Fibroblast of lung (primary cell): Measurements from ENCODE around the gene FAM170B. TPM values are rescaled to one million over a fixed set of nuclear protein-coding genes. Genes with fewer than 3 reads are reported as not detected.

Source experiments
- DNase-seq, 2 donors: peaks; one replicate each; pipeline versions ENCODE4 v3.0.0 to v3.0.0-alpha.2; 2010; ENCODE audit warnings: low read depth in 2 of 2
- H2AFZ ChIP-seq: 2 replicates; pipeline ENCODE4 v1.5.1; 2012; ENCODE audit warnings: low read length, control low read depth, inconsistent platforms
- H3K27ac ChIP-seq: 2 replicates; pipeline ENCODE4 v1.5.1; 2011; ENCODE audit warnings: low read length, control low read depth; ENCODE audit not compliant: insufficient read depth
- H3K27me3 ChIP-seq: 2 replicates; pipeline ENCODE4 v1.5.1; 2011; ENCODE audit warnings: mild to moderate bottlenecking, low read length; ENCODE audit not compliant: control insufficient read depth, insufficient read depth
- H3K36me3 ChIP-seq: 2 replicates; pipeline ENCODE4 v1.5.1; 2011; ENCODE audit warnings: low read length; ENCODE audit not compliant: control insufficient read depth, insufficient read depth
- H3K4me1 ChIP-seq: 2 replicates; pipeline ENCODE4 v1.5.1; 2011; ENCODE audit warnings: low read length; ENCODE audit not compliant: control insufficient read depth, insufficient read depth; ENCODE audit errors: extremely low read depth
- H3K4me2 ChIP-seq: 2 replicates; pipeline ENCODE4 v1.5.1; 2011; ENCODE audit warnings: low read length, control low read depth; ENCODE audit not compliant: insufficient read depth; ENCODE audit errors: extremely low read depth
- H3K4me3 ChIP-seq, 4 experiments: fragments of 200-600 bp in 1 of 4; sonication (generic) in 1 of 4; replicated peaks in 1 of 4; 2 replicates each; pipeline ENCODE4 v1.5.1; 2011 to 2016; ENCODE audit warnings: low read length in 4 of 4, low read depth in 3 of 4, mild to moderate bottlenecking in 3 of 4, control low read depth in 2 of 4, inconsistent platforms in 1 of 4, mixed read lengths in 1 of 4; ENCODE audit not compliant: insufficient read depth in 1 of 4; ENCODE audit errors: control extremely low read depth in 1 of 4
- H3K79me2 ChIP-seq: 2 replicates; pipeline ENCODE4 v1.5.1; 2012; ENCODE audit warnings: mild to moderate bottlenecking, low read length, inconsistent platforms; ENCODE audit not compliant: control insufficient read depth, insufficient read depth
- H3K9ac ChIP-seq: 2 replicates; pipeline ENCODE4 v1.5.1; 2011; ENCODE audit warnings: mild to moderate bottlenecking, low read length, control low read depth; ENCODE audit not compliant: insufficient read depth
- H3K9me3 ChIP-seq: 2 replicates; pipeline ENCODE4 v1.5.1; 2012; ENCODE audit warnings: low read depth, low read length; ENCODE audit not compliant: control insufficient read depth, insufficient read depth
- H4K20me1 ChIP-seq: 2 replicates; pipeline ENCODE4 v1.5.1; 2011; ENCODE audit warnings: low read length; ENCODE audit not compliant: control insufficient read depth, insufficient read depth; ENCODE audit errors: extremely low read depth
- CTCF ChIP-seq, 2 donors: IDR thresholded peaks in 1 of 2; conservative IDR thresholded peaks in 1 of 2; 1 replicate in 1 of 2; 2 replicates in 1 of 2; pipeline ENCODE4 v1.5.1; 2011 to 2012; ENCODE audit warnings: low read length in 2 of 2, control low read depth in 1 of 2, inconsistent platforms in 1 of 2, low read depth in 1 of 2, mild to moderate bottlenecking in 1 of 2
- EZH2 ChIP-seq: IDR thresholded peaks from 2 replicates; pipeline ENCODE4 v1.5.1; 2012; ENCODE audit warnings: low read length, control low read depth, mild to moderate bottlenecking; ENCODE audit errors: missing control alignments
- polyA plus RNA-seq, 2 donors: library from polyadenylated mRNA; depleted of rRNA in 1 of 2; stranded (reverse) in 1 of 2; unstranded in 1 of 2; fragments of >200 nt; gene quantifications; 2 replicates each; pipeline ENCODE4 v1.2.1, GENCODE V29; 2011 to 2012; ENCODE audit warnings: missing spikeins in 1 of 2
- total RNA-seq: library from RNA; depleted of rRNA; stranded (reverse); fragments of >200 nt; gene quantifications from 2 replicates; pipeline ENCODE4 v1.2.1, GENCODE V29; 2014

The FAM170B gene
- total and polyA plus RNA-seq, 2 donors (not counting 1 experiment from before 2014, with no cell fraction given) = not detected

DNA sequence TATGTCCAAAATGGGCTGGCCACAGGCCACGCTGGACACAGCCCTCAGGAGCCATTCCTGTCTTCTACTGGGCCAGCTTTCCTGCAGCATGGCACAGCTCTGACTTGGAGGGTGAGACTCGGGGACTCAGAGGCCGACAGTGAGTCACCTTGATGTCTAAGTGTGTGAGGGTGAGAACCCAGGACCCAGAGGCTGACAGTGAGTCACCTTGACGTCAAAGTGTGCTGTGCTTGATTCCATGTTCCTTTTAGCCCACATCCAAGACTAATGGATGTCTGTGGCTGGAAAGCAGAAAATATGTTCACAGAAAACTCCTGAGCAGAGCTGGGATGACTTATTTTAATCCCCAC lies 6.0 kb upstream of the FAM170B start:
- Histone ChIP-seq H3K4me3 (no peak overlapping the region), H3K9ac (no peak overlapping the region), H2AFZ (no peak overlapping the region), H3K36me3 (no peaks in the 10 kb centered on the region), H4K20me1 (no peaks in the 10 kb centered on the region), H3K9me3 (no peaks in the 10 kb centered on the region), H3K27ac (peak overlapping the region; percentile 80), H3K4me2 (peak overlapping the region; percentile 56), H3K79me2 (no peaks in the 10 kb centered on the region), H3K4me1 (peaks cover 27% of the 10 kb centered on the region), H3K27me3 (peaks cover 6% of the 10 kb centered on the region)
- DNase-seq = peak; percentile 84 to 96
- TF ChIP-seq CTCF (conservative IDR thresholded peaks at IDR 0.05 in 1 of 2, IDR thresholded peaks at IDR 0.05 in 1 of 2; ENCODE audit: low read depth in 1 of 2, low read length in 2 of 2) (no peak), EZH2 (no peak)

DNA sequence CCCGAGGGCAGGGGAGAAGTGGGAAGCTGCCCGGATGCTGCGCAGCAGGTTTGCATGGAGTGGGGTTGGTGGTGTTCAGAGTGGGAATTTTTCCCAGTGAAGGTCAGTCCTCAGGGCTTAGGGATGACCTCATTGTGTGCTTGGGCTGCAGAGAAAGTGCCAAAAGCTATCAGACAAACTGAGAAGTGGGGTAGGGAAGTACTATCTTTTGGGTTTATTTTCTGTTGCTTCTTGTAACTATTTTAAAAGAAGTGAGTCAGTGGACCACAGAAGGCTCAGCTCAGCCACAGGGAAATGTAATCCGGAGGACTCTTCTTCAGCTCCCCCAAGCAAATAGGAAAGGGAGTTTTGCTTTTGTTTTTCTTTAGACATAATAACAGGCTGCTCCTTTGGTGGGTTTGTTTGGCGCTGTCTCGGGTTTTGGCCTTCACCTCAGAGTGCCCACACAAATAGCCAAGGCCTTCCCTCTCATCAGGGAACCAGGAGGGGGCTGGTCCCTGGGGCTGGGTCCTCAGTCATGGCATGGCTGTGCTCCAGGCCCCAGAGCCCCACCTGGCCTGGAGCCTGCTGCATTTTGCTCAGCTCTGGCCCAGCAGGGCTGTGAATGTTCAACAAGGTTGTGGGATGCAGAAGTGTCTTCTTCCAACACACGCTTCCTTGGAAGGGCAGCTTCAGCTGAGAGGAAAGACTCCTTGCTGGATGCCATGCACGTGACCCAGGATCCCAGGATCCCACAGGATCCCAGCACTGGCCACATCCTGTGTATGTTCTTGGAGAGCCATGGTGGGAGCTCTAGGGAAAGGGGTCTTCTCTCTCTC lies 5.4 kb upstream of the FAM170B start:
- H3K9ac ChIP-seq = peak overlapping the region; percentile 55
- peak overlapping the region; percentile 80 for H3K27ac ChIP-seq
- peak overlapping the region in 1 of 4 experiments; percentile 18 for H3K4me3 ChIP-seq
- peak overlapping the region; percentile 56 for H3K4me2 ChIP-seq
- H3K36me3 ChIP-seq = no peaks in the 10 kb centered on the region
- H3K27me3 ChIP-seq = peaks cover 6% of the 10 kb centered on the region
- no peak for TF ChIP-seq CTCF (conservative IDR thresholded peaks at IDR 0.05 in 1 of 2, IDR thresholded peaks at IDR 0.05 in 1 of 2; ENCODE audit: low read depth in 1 of 2, low read length in 2 of 2)
- no peak for TF ChIP-seq EZH2
- peak; percentile 57 to 83 for DNase-seq
- no peak overlapping the region for H2AFZ ChIP-seq
- H3K9me3 ChIP-seq = no peaks in the 10 kb centered on the region
- H4K20me1 ChIP-seq = no peaks in the 10 kb centered on the region
- H3K4me1 ChIP-seq = peaks cover 27% of the 10 kb centered on the region
- no peaks in the 10 kb centered on the region for H3K79me2 ChIP-seq

GRCh38 chr10:49138361-49138891 lies 4.6 kb upstream of the FAM170B start:
- peaks cover 10% of the 10 kb centered on the region for H3K27me3 ChIP-seq
- H3K79me2 ChIP-seq = no peaks in the 10 kb centered on the region
- DNase-seq = peak; percentile 62 to 71
- no peak overlapping the region for H3K9ac ChIP-seq
- H3K27ac ChIP-seq = peak overlapping the region; percentile 80
- H3K36me3 ChIP-seq = no peaks in the 10 kb centered on the region
- no peak for TF ChIP-seq EZH2
- TF ChIP-seq CTCF (conservative IDR thresholded peaks at IDR 0.05 in 1 of 2, IDR thresholded peaks at IDR 0.05 in 1 of 2; ENCODE audit: low read depth in 1 of 2, low read length in 2 of 2) = no peak
- peak overlapping the region; percentile 23 for H3K4me2 ChIP-seq
- H3K4me1 ChIP-seq = peaks cover 27% of the 10 kb centered on the region
- H3K4me3 ChIP-seq = no peak overlapping the region
- no peaks in the 10 kb centered on the region for H4K20me1 ChIP-seq
- H3K9me3 ChIP-seq = no peaks in the 10 kb centered on the region
- H2AFZ ChIP-seq = no peak overlapping the region
